WTC11 (cell line): ENCODE results near the gene SLC45A1.

Experiments
- CREB1 ChIP-seq: sonication (generic); formaldehyde crosslinking; IDR thresholded peaks from 2 replicates; pipeline ENCODE4 v1.8.0; 2023; ENCODE audit warnings: mild to moderate bottlenecking, missing genetic modification reagents
- CREM ChIP-seq: sonication (generic); formaldehyde crosslinking; IDR thresholded peaks from 2 replicates; pipeline ENCODE4 v1.8.1; 2022; ENCODE audit warnings: mild to moderate bottlenecking, missing genetic modification reagents, moderate library complexity
- CTCF ChIP-seq: fragments of 200-600 bp; IDR thresholded peaks from 2 replicates; pipeline ENCODE4 v1.8.0; 2022; ENCODE audit warnings: antibody characterized with exemption
- FOXP1 ChIP-seq: sonication (generic); formaldehyde crosslinking; IDR thresholded peaks from 2 replicates; pipeline ENCODE4 v1.8.0; 2022; ENCODE audit warnings: missing genetic modification reagents, mild to moderate bottlenecking, moderate library complexity, borderline replicate concordance
- IRF2 ChIP-seq: sonication (generic); formaldehyde crosslinking; IDR thresholded peaks from 2 replicates; pipeline ENCODE4 v1.8.0; 2022; ENCODE audit warnings: low read depth, missing genetic modification reagents, borderline replicate concordance

- TF ChIP-seq CTCF (no peak), CREM (CRISPR knock-in tag) (no peak), CREB1 (CRISPR knock-in tag) (no peak), IRF2 (CRISPR knock-in tag) (no peak), FOXP1 (no peak)
Observed at GRCh38 chr1:8363767-8364301, 45.9 kb downstream of the SLC45A1 start.
